Neutrophil (primary cell): ENCODE measurements around the gene SLX9.

Experiments
- H3K27ac ChIP-seq: fragments of 200-600 bp; sonication (generic); 2 replicates; pipeline ENCODE4 v1.5.1; 2016; ENCODE audit warnings: mild to moderate bottlenecking, moderate library complexity
- H3K27me3 ChIP-seq: fragments of 200-600 bp; sonication (generic); 2 replicates; pipeline ENCODE4 v1.6.0; 2016; ENCODE audit warnings: mild to moderate bottlenecking
- H3K36me3 ChIP-seq: fragments of 200-600 bp; sonication (generic); 2 replicates; pipeline ENCODE4 v1.5.1; 2017
- H3K4me1 ChIP-seq, 2 experiments: fragments of 200-600 bp in 1 of 2; sonication (generic) in 1 of 2; 1 replicate in 1 of 2; 2 replicates in 1 of 2; pipeline versions ENCODE4 v1.5.1 to v1.6.1; 2013 to 2016; ENCODE audit warnings: low read depth in 1 of 2, low read length in 1 of 2, mild to moderate bottlenecking in 1 of 2, moderate library complexity in 1 of 2; ENCODE audit not compliant: control insufficient read depth in 1 of 2, insufficient read depth in 1 of 2
- H3K4me3 ChIP-seq, 2 experiments: fragments of 200-600 bp in 1 of 2; sonication (generic) in 1 of 2; 1 replicate in 1 of 2; 2 replicates in 1 of 2; pipeline ENCODE4 v1.5.1; 2013 to 2016; ENCODE audit warnings: low read depth in 1 of 2, low read length in 1 of 2, mild to moderate bottlenecking in 1 of 2, moderate library complexity in 1 of 2
- H3K9me3 ChIP-seq: fragments of 200-600 bp; sonication (generic); 2 replicates; pipeline ENCODE4 v1.5.1; 2016
- TF ChIP-seq, protein P1 (sequence below): fragments of 200-600 bp; sonication (generic); IDR thresholded peaks from 2 replicates; pipeline ENCODE4 v1.5.1; 2016; ENCODE audit warnings: antibody characterized with exemption

The SLX9 gene

DNA sequence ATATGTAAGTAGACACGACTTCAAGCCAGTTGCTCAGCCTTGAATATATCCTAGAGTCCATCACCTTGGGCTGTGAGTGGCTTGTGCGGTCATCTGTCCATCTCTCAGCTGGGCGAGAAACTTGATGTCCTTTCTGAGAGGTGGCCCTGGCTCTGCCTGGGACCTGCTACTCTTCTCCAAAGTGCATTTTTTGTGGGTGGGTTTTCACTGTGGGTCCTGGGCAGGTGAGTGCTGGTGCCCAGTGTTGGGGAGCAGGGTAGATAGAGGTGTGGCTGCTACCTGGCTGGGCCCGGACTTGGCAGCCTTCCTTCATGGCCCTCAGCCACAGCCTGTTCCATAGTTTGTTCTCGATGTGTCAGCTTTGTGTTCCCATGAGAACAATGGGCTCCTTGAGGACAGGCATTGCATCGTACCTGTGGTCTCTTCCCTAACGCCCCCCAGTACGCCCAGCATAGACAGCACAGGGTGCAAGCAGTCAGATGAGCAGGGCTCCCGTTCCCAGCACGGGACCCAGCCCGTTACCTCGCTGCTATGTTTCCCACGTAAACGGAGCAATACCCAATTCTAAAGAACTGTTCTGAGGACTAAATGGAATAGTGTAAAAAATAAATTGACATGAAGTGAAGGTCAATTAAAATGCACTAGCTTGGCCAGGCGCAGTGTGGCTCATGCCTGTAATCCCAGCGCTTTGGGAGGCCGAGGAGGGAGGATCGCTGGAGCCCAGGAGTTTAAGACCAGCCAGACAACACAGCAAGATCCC, 877 bp upstream of the SLX9 start:
- peaks cover 5% of the 10 kb centered on the region for H3K36me3 ChIP-seq
- no peak overlapping the region for H3K27ac ChIP-seq

GRCh38 chr21:44940116-44940631, 345 bp downstream of the SLX9 start:
- Histone ChIP-seq H3K27ac (peak overlapping the region; percentile 61), H3K9me3 (no peaks in the 10 kb centered on the region), H3K4me3 (peak overlapping the region; percentile 60 to 83), H3K36me3 (peaks cover 17% of the 10 kb centered on the region), H3K4me1 (peaks cover 16 to 18% of the 10 kb centered on the region in 2 experiments), H3K27me3 (no peaks in the 10 kb centered on the region)
- TF ChIP-seq, protein P1, sequence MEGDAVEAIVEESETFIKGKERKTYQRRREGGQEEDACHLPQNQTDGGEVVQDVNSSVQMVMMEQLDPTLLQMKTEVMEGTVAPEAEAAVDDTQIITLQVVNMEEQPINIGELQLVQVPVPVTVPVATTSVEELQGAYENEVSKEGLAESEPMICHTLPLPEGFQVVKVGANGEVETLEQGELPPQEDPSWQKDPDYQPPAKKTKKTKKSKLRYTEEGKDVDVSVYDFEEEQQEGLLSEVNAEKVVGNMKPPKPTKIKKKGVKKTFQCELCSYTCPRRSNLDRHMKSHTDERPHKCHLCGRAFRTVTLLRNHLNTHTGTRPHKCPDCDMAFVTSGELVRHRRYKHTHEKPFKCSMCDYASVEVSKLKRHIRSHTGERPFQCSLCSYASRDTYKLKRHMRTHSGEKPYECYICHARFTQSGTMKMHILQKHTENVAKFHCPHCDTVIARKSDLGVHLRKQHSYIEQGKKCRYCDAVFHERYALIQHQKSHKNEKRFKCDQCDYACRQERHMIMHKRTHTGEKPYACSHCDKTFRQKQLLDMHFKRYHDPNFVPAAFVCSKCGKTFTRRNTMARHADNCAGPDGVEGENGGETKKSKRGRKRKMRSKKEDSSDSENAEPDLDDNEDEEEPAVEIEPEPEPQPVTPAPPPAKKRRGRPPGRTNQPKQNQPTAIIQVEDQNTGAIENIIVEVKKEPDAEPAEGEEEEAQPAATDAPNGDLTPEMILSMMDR = no peak

More for the DNA sequence above, 877 bp upstream of the SLX9 start:
- no peaks in the 10 kb centered on the region for H3K9me3 ChIP-seq
- TF ChIP-seq, protein P1 = no peak
- H3K4me1 ChIP-seq = peaks cover 17 to 18% of the 10 kb centered on the region in 2 experiments
- peak overlapping the region; percentile 60 to 83 for H3K4me3 ChIP-seq
- peaks cover 1% of the 10 kb centered on the region for H3K27me3 ChIP-seq

- Histone ChIP-seq H3K9me3 (no peaks in the 10 kb centered on the region), H3K36me3 (peaks cover 23% of the 10 kb centered on the region), H3K27me3 (no peaks in the 10 kb centered on the region), H3K27ac (no peak overlapping the region), H3K4me1 (peaks cover 16 to 18% of the 10 kb centered on the region in 2 experiments), H3K4me3 (no peak overlapping the region)
- TF ChIP-seq, protein P1 = no peak
Observed at GRCh38 chr21:44941567-44941966, 1.7 kb downstream of the SLX9 start.

- H3K36me3 ChIP-seq = peaks cover 24% of the 10 kb centered on the region
- H3K27me3 ChIP-seq = no peaks in the 10 kb centered on the region
- peaks cover 16 to 18% of the 10 kb centered on the region in 2 experiments for H3K4me1 ChIP-seq
- no peak overlapping the region for H3K4me3 ChIP-seq
- no peaks in the 10 kb centered on the region for H3K9me3 ChIP-seq
- H3K27ac ChIP-seq = no peak overlapping the region
- TF ChIP-seq, protein P1 = no peak
Observed at GRCh38 chr21:44942566-44942965, 2.7 kb downstream of the SLX9 start.

DNA sequence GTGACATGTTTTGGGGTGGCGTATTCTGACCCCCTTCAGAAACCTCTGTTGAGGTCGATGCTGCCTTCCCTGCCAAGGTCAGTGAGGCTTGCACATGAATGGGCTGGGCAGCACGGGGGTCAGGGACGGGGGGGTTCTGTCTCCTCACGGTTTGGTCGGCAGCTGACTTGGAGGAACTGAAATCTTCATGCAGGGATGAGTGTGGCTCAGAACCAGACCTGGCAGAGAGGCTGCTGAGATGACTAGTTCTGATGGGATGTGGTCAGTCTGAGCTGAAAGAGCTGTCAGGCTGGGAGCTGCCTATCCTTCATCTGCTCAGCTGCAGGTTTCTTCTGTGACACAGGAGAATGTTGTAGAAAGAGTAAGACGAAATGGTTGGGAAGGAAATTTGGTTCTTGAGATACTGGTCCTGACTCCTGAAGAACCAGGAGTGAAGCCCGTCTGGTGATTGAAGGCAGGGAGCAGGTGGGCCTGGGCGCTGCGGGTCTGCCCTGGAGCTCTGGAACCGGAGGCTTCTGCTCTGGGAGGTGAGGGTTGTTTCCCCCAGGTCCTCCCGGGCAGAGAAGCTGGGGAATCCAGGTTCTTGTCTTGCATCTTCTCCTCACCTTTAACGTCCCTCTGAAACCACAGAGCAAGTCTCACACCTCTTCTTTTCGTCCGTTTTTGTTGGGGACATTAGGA, 3.3 kb downstream of the SLX9 start:
- Histone ChIP-seq H3K4me3 (no peak overlapping the region), H3K9me3 (no peaks in the 10 kb centered on the region), H3K27ac (no peak overlapping the region), H3K4me1 (peaks cover 16 to 18% of the 10 kb centered on the region in 2 experiments), H3K27me3 (no peaks in the 10 kb centered on the region), H3K36me3 (peaks cover 27% of the 10 kb centered on the region)
- TF ChIP-seq, protein P1 = no peak
